ENCODE results near the gene ZNF664. TPM values are rescaled to one million over a fixed set of nuclear protein-coding genes. Genes with fewer than 3 reads are reported as not detected.

Gene ZNF664
- total and polyA plus RNA-seq, 9 of the 15 experiments (the other 6 are each of a cell fraction or from before 2014, with no cell fraction given): 3.3 to 101 (median 63.6) TPM

GRCh38 chr12:123972457-123973401 is at the start of gene ZNF664, which contains the start of gene CCDC92 (continued):
- no peak for TF ChIP-seq CHD4 (IDR thresholded peaks at IDR 0.05; ENCODE audit: insufficient read depth, insufficient replicate concordance, low read depth, low read length, poor library complexity, severe bottlenecking)
- TF ChIP-seq DIDO1 (tag; IDR thresholded peaks at IDR 0.05; ENCODE audit: low read depth): no peak
- peak; percentile 52; the same call in 1 of the 2 replicates for TF ChIP-seq ZNF740 (CRISPR knock-in tag; IDR thresholded peaks at IDR 0.05)
- peak in 1 of 2 experiments; percentile 46; a peak in 1 of 4 replicates for TF ChIP-seq ZNF740 (tag; IDR thresholded peaks at IDR 0.05)
- TF ChIP-seq DACH1 (IDR thresholded peaks at IDR 0.05; ENCODE audit: partially characterized antibody): no peak
- no peak for TF ChIP-seq NR1H2 (CRISPR knock-in tag; IDR thresholded peaks at IDR 0.05)
- TF ChIP-seq TBL1XR1 (IDR thresholded peaks at IDR 0.05; ENCODE audit: low read length in 2 of 2): no peak
- TF ChIP-seq ELF2 (CRISPR knock-in tag; IDR thresholded peaks at IDR 0.05): no peak
- peak; percentile 74 to 81; a peak in 2 of 4 replicates for TF ChIP-seq MAZ (CRISPR knock-in tag; conservative IDR thresholded peaks at IDR 0.05 in 1 of 2, IDR thresholded peaks at IDR 0.05 in 1 of 2)
- no peak for TF ChIP-seq SMAD3 (CRISPR knock-in tag; conservative IDR thresholded peaks at IDR 0.05)
- TF ChIP-seq ZNF57 (CRISPR knock-in tag; IDR thresholded peaks at IDR 0.05): no peak
- TF ChIP-seq SMARCC2 (IDR thresholded peaks at IDR 0.05; ENCODE audit: low read depth): no peak
- no peak for TF ChIP-seq ZNF79 (CRISPR knock-in tag; IDR thresholded peaks at IDR 0.05; ENCODE audit: low read depth)
- no peak for TF ChIP-seq CCAR2 (IDR thresholded peaks at IDR 0.05; ENCODE audit: low read depth, low read length)
- peak; percentile 52 for TF ChIP-seq CCNT2 (IDR thresholded peaks at IDR 0.05; ENCODE audit: borderline replicate concordance, extremely low read depth, insufficient read length, low read depth, low read length)
- no peak for TF ChIP-seq ARNT (IDR thresholded peaks at IDR 0.05)
- TF ChIP-seq HDAC2 (IDR thresholded peaks at IDR 0.05): no peak
- TF ChIP-seq, protein P1, sequence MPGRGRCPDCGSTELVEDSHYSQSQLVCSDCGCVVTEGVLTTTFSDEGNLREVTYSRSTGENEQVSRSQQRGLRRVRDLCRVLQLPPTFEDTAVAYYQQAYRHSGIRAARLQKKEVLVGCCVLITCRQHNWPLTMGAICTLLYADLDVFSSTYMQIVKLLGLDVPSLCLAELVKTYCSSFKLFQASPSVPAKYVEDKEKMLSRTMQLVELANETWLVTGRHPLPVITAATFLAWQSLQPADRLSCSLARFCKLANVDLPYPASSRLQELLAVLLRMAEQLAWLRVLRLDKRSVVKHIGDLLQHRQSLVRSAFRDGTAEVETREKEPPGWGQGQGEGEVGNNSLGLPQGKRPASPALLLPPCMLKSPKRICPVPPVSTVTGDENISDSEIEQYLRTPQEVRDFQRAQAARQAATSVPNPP (IDR thresholded peaks at IDR 0.05; ENCODE audit: borderline replicate concordance, insufficient read depth, insufficient read length): no peak
- no peak for TF ChIP-seq LCOR (CRISPR knock-in tag; IDR thresholded peaks at IDR 0.05)
- TF ChIP-seq SMC3 (conservative IDR thresholded peaks at IDR 0.05; ENCODE audit: insufficient read depth, low read depth, low read length): no peak
- TF ChIP-seq ZBED1 (IDR thresholded peaks at IDR 0.05): no peak
- TF ChIP-seq ATF7 (IDR thresholded peaks at IDR 0.05): no peak
- TF ChIP-seq, protein P2, sequence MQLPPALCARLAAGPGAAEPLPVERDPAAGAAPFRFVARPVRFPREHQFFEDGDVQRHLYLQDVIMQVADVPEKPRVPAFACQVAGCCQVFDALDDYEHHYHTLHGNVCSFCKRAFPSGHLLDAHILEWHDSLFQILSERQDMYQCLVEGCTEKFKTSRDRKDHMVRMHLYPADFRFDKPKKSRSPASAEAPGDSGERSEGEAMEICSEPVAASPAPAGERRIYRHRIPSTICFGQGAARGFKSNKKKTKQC (CRISPR knock-in tag; IDR thresholded peaks at IDR 0.05): no peak
- TF ChIP-seq, protein P3, sequence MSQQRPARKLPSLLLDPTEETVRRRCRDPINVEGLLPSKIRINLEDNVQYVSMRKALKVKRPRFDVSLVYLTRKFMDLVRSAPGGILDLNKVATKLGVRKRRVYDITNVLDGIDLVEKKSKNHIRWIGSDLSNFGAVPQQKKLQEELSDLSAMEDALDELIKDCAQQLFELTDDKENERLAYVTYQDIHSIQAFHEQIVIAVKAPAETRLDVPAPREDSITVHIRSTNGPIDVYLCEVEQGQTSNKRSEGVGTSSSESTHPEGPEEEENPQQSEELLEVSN (IDR thresholded peaks at IDR 0.05; ENCODE audit: borderline replicate concordance in 1 of 2, extremely low read depth in 1 of 2, insufficient read depth in 1 of 2, insufficient read length in 1 of 2, low read depth in 1 of 2, low read length in 1 of 2, poor library complexity in 1 of 2, severe bottlenecking in 1 of 2): peak in 1 of 2 experiments; percentile 65
